HEK293 (cell line): ENCODE measurements around the gene GLUD2.

ENCODE experiments used
- CTCF ChIA-PET: fragments of 350-600 bp; formaldehyde crosslinking; extraction: SDS; loops from one replicate; lab custom pipeline; 2021; ENCODE audit warnings: antibody characterized with exemption; lab: Yijun Ruan, JAX
- POLR2A ChIA-PET: fragments of 300-600 bp; formaldehyde crosslinking; extraction: SDS; loops from one replicate; lab custom pipeline; 2020; ENCODE audit warnings: antibody characterized with exemption, inconsistent platforms; lab: Yijun Ruan, JAX
- H3K27ac ChIP-seq: fragments of 200-500 bp; sonication (Bioruptor generic); 2 replicates; pipeline ENCODE4 v1.5.1; 2014; ENCODE audit warnings: low read depth, low read length, control low read depth, inconsistent platforms; ENCODE audit errors: extremely low read depth
- H3K36me3 ChIP-seq, 2 experiments: fragments of 200-500 bp in 1 of 2; sonication (Bioruptor generic) in 1 of 2; 1 replicate in 1 of 2; 2 replicates in 1 of 2; pipeline ENCODE4 v1.5.1; 2014 to 2017; ENCODE audit warnings: inconsistent platforms in 2 of 2, low read length in 2 of 2; ENCODE audit not compliant: control insufficient read depth in 2 of 2, insufficient read depth in 1 of 2
- H3K4me1 ChIP-seq: fragments of 200-500 bp; sonication (Bioruptor generic); 2 replicates; pipeline ENCODE4 v1.5.1; 2014; ENCODE audit warnings: mild to moderate bottlenecking, low read length, inconsistent platforms; ENCODE audit not compliant: control insufficient read depth, insufficient read depth
- H3K4me3 ChIP-seq: 2 replicates; pipeline ENCODE4 v1.5.1; 2011; ENCODE audit warnings: low read depth, mild to moderate bottlenecking, control low read depth, low read length, moderate library complexity
- H3K9me3 ChIP-seq: fragments of 200-500 bp; sonication (Bioruptor generic); 2 replicates; pipeline ENCODE4 v1.5.1; 2014; ENCODE audit warnings: low read depth, low read length, inconsistent platforms; ENCODE audit not compliant: control insufficient read depth, insufficient read depth
- GLI2 ChIP-seq: fragments of 450-650 bp; formaldehyde crosslinking; IDR thresholded peaks from 2 replicates; pipeline ENCODE4; 2017; ENCODE audit warnings: missing biosample characterization, missing genetic modification characterization, low read depth, borderline replicate concordance
- KLF7 ChIP-seq: fragments of 450-650 bp; formaldehyde crosslinking; IDR thresholded peaks from 2 replicates; pipeline ENCODE4 v1.5.1; 2016; ENCODE audit warnings: missing biosample characterization, missing genetic modification characterization, borderline replicate concordance
- SCRT1 ChIP-seq: fragments of 450-650 bp; formaldehyde crosslinking; IDR thresholded peaks from 2 replicates; pipeline ENCODE4 v1.5.1; 2016; ENCODE audit warnings: missing biosample characterization, missing genetic modification characterization, borderline replicate concordance
- TRIM28 ChIP-seq: IDR thresholded peaks from 2 replicates; pipeline ENCODE4 v1.6.1; 2011; ENCODE audit warnings: low read length, control low read depth, borderline replicate concordance
- YY1 ChIP-seq: fragments of 450-650 bp; formaldehyde crosslinking; IDR thresholded peaks from 2 replicates; pipeline ENCODE4 v1.5.1; 2018; ENCODE audit warnings: missing biosample characterization, missing genetic modification characterization
- ZBTB8A ChIP-seq: fragments of 450-650 bp; formaldehyde crosslinking; IDR thresholded peaks from 2 replicates; pipeline ENCODE4 v1.5.1; 2016; ENCODE audit warnings: missing biosample characterization, missing genetic modification characterization
- ZNF121 ChIP-seq: fragments of 450-650 bp; formaldehyde crosslinking; IDR thresholded peaks from 2 replicates; pipeline ENCODE4 v1.5.1; 2016; ENCODE audit warnings: missing biosample characterization, missing genetic modification characterization
- ZNF175 ChIP-seq: fragments of 450-650 bp; formaldehyde crosslinking; IDR thresholded peaks from 2 replicates; pipeline ENCODE4 v1.5.1; 2016; ENCODE audit warnings: missing biosample characterization, missing genetic modification characterization
- ZNF239 ChIP-seq: fragments of 450-650 bp; formaldehyde crosslinking; IDR thresholded peaks from 2 replicates; pipeline ENCODE4 v1.5.1; 2016; ENCODE audit warnings: missing biosample characterization, missing genetic modification characterization
- ZNF266 ChIP-seq: fragments of 450-650 bp; formaldehyde crosslinking; IDR thresholded peaks from 2 replicates; pipeline ENCODE4 v1.5.1; 2016; ENCODE audit warnings: missing biosample characterization, missing genetic modification characterization, low read depth
- ZNF311 ChIP-seq: fragments of 450-650 bp; formaldehyde crosslinking; IDR thresholded peaks from 2 replicates; pipeline ENCODE4 v1.5.1; 2017; ENCODE audit warnings: missing biosample characterization, missing genetic modification characterization, borderline replicate concordance
- ZNF37A ChIP-seq: fragments of 450-650 bp; IDR thresholded peaks from 2 replicates; pipeline ENCODE4 v1.5.1; 2018; ENCODE audit warnings: missing biosample characterization, missing genetic modification characterization
- ZNF394 ChIP-seq: fragments of 450-650 bp; formaldehyde crosslinking; IDR thresholded peaks from 2 replicates; pipeline ENCODE4 v1.5.1; 2016; ENCODE audit warnings: missing biosample characterization, missing genetic modification characterization, mild to moderate bottlenecking, moderate library complexity, borderline replicate concordance
- ZNF404 ChIP-seq: fragments of 450-650 bp; formaldehyde crosslinking; IDR thresholded peaks from 2 replicates; pipeline ENCODE4 v1.5.1; 2017; ENCODE audit warnings: missing biosample characterization, missing genetic modification characterization
- ZNF423 ChIP-seq: fragments of 450-650 bp; formaldehyde crosslinking; IDR thresholded peaks from 2 replicates; pipeline ENCODE4 v1.5.1; 2016; ENCODE audit warnings: missing biosample characterization, missing genetic modification characterization
- ZNF544 ChIP-seq: fragments of 450-650 bp; formaldehyde crosslinking; IDR thresholded peaks from 2 replicates; pipeline ENCODE4 v1.5.0; 2017; ENCODE audit warnings: missing biosample characterization, missing genetic modification characterization
- ZNF660 ChIP-seq: fragments of 450-650 bp; IDR thresholded peaks from 2 replicates; pipeline ENCODE4 v1.5.1; 2018; ENCODE audit warnings: missing biosample characterization, mild to moderate bottlenecking, missing genetic modification characterization
- ZNF677 ChIP-seq: fragments of 450-650 bp; IDR thresholded peaks from 2 replicates; pipeline ENCODE4 v1.5.0; 2018; ENCODE audit warnings: missing biosample characterization, mild to moderate bottlenecking, missing genetic modification characterization, moderate library complexity
- ZNF747 ChIP-seq: fragments of 450-650 bp; formaldehyde crosslinking; IDR thresholded peaks from 2 replicates; pipeline ENCODE4 v1.5.1; 2016; ENCODE audit warnings: missing biosample characterization, missing genetic modification characterization
- ZNF777 ChIP-seq: fragments of 450-650 bp; formaldehyde crosslinking; IDR thresholded peaks from 2 replicates; pipeline ENCODE4 v1.5.1; 2017; ENCODE audit warnings: missing biosample characterization, missing genetic modification characterization, borderline replicate concordance
- ZNF785 ChIP-seq: fragments of 450-650 bp; formaldehyde crosslinking; IDR thresholded peaks from 2 replicates; pipeline ENCODE4 v1.5.1; 2016; ENCODE audit warnings: missing biosample characterization, missing genetic modification characterization
- TF ChIP-seq, protein P1 (sequence below): fragments of 450-650 bp; formaldehyde crosslinking; IDR thresholded peaks from 2 replicates; pipeline ENCODE4 v1.5.1; 2016; ENCODE audit warnings: missing biosample characterization, missing genetic modification characterization
- TF ChIP-seq, protein P2 (sequence below): fragments of 450-650 bp; formaldehyde crosslinking; IDR thresholded peaks from 2 replicates; pipeline ENCODE4 v1.5.1; 2016; ENCODE audit warnings: missing biosample characterization, missing genetic modification characterization
- TF ChIP-seq, protein P3 (sequence below): fragments of 450-650 bp; formaldehyde crosslinking; IDR thresholded peaks from 2 replicates; pipeline ENCODE4 v1.5.1; 2016; ENCODE audit warnings: missing biosample characterization, missing genetic modification characterization

The GLUD2 gene

DNA sequence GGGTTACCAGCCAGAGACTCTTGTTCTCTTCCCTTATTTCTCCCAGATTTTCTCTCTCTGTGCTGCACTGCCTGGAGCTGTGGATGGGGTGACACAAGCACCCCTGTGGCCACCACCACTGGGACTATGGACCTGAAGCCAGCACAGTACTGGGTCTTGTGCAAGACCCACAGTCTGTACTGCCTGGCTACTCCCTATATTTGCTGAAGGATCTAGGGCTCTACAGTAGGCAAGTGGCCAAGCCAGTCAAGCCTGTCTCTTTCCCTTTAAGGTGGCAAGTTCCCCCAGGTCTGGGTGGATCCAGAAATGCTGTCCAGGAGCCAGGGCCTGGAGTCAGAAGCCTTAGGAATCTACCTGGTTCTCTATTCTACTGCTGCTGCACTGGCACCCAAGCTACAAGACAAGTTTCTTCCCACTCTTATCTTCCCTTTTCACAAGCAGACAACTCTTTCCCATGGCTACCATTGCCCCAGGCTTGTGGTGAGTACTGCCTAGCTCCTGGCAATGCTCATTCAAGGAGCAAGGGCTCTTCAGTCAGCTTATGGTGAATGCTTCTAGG is 33.4 kb upstream of the GLUD2 start (continued):
- no peak for TF ChIP-seq TRIM28
- TF ChIP-seq, protein P1, sequence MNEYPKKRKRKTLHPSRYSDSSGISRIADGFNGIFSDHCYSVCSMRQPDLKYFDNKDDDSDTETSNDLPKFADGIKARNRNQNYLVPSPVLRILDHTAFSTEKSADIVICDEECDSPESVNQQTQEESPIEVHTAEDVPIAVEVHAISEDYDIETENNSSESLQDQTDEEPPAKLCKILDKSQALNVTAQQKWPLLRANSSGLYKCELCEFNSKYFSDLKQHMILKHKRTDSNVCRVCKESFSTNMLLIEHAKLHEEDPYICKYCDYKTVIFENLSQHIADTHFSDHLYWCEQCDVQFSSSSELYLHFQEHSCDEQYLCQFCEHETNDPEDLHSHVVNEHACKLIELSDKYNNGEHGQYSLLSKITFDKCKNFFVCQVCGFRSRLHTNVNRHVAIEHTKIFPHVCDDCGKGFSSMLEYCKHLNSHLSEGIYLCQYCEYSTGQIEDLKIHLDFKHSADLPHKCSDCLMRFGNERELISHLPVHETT (tag by site-specific recombination) = no peak

DNA sequence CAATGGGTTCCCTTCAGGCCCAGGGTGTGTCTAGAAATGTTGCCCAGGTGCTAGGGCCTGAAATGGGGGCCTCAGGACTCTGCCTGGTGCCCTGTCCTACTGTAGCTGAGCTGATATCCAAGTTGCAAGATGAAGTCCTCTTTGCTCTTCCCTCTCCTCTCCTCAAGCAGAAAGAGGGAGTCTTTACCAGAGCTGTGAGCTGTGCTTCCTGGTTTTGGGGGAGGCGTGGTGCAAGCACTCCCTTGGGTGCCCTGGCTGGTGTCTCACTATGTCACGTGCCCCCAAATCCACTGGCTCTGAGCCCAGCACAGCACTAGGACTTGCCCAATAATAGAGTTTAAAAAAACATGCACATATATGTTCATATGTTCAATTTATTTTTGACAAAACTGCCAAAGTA is 32.6 kb upstream of the GLUD2 start:
- POLR2A ChIA-PET = no interaction called here
- CTCF ChIA-PET = no interaction called here
- no peak overlapping the region for H3K4me3 ChIP-seq

DNA sequence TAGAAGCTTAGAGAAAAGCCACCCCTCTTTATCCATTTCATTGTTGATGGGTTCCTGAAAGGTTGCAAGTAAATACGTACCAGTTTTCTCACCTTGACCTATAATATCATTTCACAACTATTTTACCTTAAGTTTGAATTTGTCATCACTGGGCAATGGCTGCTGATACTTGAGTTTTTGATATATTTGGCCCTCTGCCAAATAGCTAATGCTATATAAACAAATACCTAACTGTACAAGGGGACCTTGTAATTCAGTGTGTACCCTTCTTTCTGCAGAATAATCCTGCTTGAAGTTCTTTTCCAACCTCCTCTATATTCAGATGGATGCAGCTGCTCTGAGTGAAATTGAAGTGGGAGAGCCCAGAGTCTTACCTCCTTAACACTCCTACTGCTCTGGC is 19.0 kb upstream of the GLUD2 start:
- POLR2A ChIA-PET = no interaction called here
- no peak overlapping the region for H3K4me3 ChIP-seq
- CTCF ChIA-PET = interaction anchor here (0.6 to 1.2 kb wide), 3 partner anchors 238 to 1364 kb away, joined by 3 to 6 read pairs (median 4); no protein-coding TSS in a partner anchor
- H3K36me3 ChIP-seq = no peaks in the 10 kb centered on the region
- H3K9me3 ChIP-seq = no peaks in the 10 kb centered on the region
- H3K27ac ChIP-seq = no peak overlapping the region
- H3K4me1 ChIP-seq = no peaks in the 10 kb centered on the region
- TF ChIP-seq, protein P2, sequence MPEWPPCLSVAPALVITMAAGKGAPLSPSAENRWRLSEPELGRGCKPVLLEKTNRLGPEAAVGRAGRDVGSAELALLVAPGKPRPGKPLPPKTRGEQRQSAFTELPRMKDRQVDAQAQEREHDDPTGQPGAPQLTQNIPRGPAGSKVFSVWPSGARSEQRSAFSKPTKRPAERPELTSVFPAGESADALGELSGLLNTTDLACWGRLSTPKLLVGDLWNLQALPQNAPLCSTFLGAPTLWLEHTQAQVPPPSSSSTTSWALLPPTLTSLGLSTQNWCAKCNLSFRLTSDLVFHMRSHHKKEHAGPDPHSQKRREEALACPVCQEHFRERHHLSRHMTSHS (tag by site-specific recombination) = no peak
- TF ChIP-seq ZNF311 (tag by site-specific recombination) (no peak), ZNF37A (tag by site-specific recombination) (peak; percentile 41; the same call in 1 of the 2 replicates)

More for the DNA sequence above, 32.6 kb upstream of the GLUD2 start:
- Histone ChIP-seq H3K4me1 (no peaks in the 10 kb centered on the region), H3K27ac (no peak overlapping the region), H3K36me3 (no peaks in the 10 kb centered on the region), H3K9me3 (no peaks in the 10 kb centered on the region)
- TF ChIP-seq ZNF544 (tag by site-specific recombination) (no peak), ZNF404 (tag by site-specific recombination) (no peak), ZNF121 (tag by site-specific recombination) (no peak), YY1 (tag by site-specific recombination) (no peak), ZNF777 (tag by site-specific recombination) (no peak), ZNF175 (tag by site-specific recombination) (no peak), ZNF660 (tag by site-specific recombination) (no peak), ZNF239 (tag by site-specific recombination) (no peak), KLF7 (tag by site-specific recombination) (no peak), ZNF677 (tag by site-specific recombination) (no peak), ZNF785 (tag by site-specific recombination) (no peak), ZNF266 (tag by site-specific recombination) (no peak), GLI2 (no peak), ZBTB8A (no peak), ZNF747 (tag by site-specific recombination) (no peak), ZNF423 (tag by site-specific recombination) (no peak), SCRT1 (tag by site-specific recombination) (no peak), ZNF394 (tag by site-specific recombination) (no peak)
- TF ChIP-seq, protein P3, sequence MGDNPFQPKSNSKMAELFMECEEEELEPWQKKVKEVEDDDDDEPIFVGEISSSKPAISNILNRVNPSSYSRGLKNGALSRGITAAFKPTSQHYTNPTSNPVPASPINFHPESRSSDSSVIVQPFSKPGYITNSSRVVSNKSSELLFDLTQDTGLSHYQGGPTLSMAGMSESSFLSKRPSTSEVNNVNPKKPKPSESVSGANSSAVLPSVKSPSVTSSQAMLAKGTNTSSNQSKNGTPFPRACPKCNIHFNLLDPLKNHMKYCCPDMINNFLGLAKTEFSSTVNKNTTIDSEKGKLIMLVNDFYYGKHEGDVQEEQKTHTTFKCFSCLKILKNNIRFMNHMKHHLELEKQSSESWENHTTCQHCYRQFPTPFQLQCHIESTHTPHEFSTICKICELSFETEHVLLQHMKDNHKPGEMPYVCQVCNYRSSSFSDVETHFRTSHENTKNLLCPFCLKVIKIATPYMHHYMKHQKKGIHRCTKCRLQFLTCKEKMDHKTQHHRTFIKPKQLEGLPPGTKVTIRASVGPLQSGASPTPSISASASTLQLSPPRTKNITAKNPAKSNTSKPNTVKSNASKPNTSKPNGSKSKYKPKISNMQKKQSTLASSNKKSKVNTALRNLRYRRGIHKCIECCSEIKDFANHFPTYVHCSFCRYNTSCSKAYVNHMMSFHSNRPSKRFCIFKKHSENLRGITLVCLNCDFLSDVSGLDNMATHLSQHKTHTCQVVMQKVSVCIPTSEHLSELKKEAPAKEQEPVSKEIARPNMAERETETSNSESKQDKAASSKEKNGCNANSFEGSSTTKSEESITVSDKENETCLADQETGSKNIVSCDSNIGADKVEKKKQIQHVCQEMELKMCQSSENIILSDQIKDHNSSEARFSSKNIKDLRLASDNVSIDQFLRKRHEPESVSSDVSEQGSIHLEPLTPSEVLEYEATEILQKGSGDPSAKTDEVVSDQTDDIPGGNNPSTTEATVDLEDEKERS (tag by site-specific recombination) = no peak
